Loucy (cell line): ENCODE results near the gene FOXE3.

Experiments
- CTCF ChIP-seq: fragments of 200-600 bp; sonication (generic); conservative IDR thresholded peaks from 2 replicates; pipeline ENCODE4 v1.5.1; 2014; ENCODE audit warnings: mild to moderate bottlenecking, antibody characterized with exemption, low read length
- EZH2phosphoT487 ChIP-seq: fragments of 200-600 bp; IDR thresholded peaks from 2 replicates; pipeline ENCODE4 v1.6.1; 2018; ENCODE audit warnings: antibody characterized with exemption, mild to moderate bottlenecking, moderate library complexity, borderline replicate concordance

- TF ChIP-seq CTCF (no peak), EZH2phosphoT487 (no peak)
Observed at GRCh38 chr1:47399138-47399845, 16.8 kb upstream of the FOXE3 start.
